Stimulated activated CD4-positive, alpha-beta T cell treated with anti-CD3 and anti-CD28 coated beads, Interleukin-2, amount 100 ng/mL, for 48 hours (primary cell): ENCODE data around the gene MOV10L1.

Experiments
- DNase-seq, 2 donors: peaks; one replicate each; pipeline ENCODE4 v3.0.0-alpha.2; 2020

The MOV10L1 gene

GRCh38 chr22:50089682-50090411 lies at the start of gene MOV10L1:
TSS of gene MOV10L1 (plus strand) at chr22:50090006. CDS start at chr22:50090089, 83 bp downstream.
- DNase-seq = no peak

- DNase-seq = no peak
These were observed 49.1 kb upstream of the MOV10L1 start for GRCh38 chr22:50040717-50041116.

- DNase-seq = no peak
These were observed 48.3 kb upstream of the MOV10L1 start for GRCh38 chr22:50041361-50042065.

GRCh38 chr22:50044485-50045118 lies 45.2 kb upstream of the MOV10L1 start:
- DNase-seq = no peak

GRCh38 chr22:50045211-50046018 lies 44.4 kb upstream of the MOV10L1 start:
- DNase-seq = no peak

GRCh38 chr22:50046019-50046415 lies 43.8 kb upstream of the MOV10L1 start:
- no peak for DNase-seq

GRCh38 chr22:50046481-50047245 lies 43.1 kb upstream of the MOV10L1 start:
- DNase-seq = no peak

- no peak for DNase-seq
These were observed 42.5 kb upstream of the MOV10L1 start for GRCh38 chr22:50047346-50047745.

- no peak for DNase-seq
These were observed 41.6 kb upstream of the MOV10L1 start for GRCh38 chr22:50048061-50048765.

- DNase-seq = no peak
These were observed 41.0 kb upstream of the MOV10L1 start for GRCh38 chr22:50048836-50049235.

GRCh38 chr22:50049299-50050195 lies 40.3 kb upstream of the MOV10L1 start:
- DNase-seq = no peak

GRCh38 chr22:50051930-50052329 lies 37.9 kb upstream of the MOV10L1 start:
- no peak for DNase-seq

- no peak for DNase-seq
These were observed 35.9 kb upstream of the MOV10L1 start for GRCh38 chr22:50053861-50054260.

- DNase-seq = no peak
These were observed 33.4 kb upstream of the MOV10L1 start for GRCh38 chr22:50056214-50056972.

- no peak for DNase-seq
These were observed 32.3 kb upstream of the MOV10L1 start for GRCh38 chr22:50057278-50058060.

GRCh38 chr22:50058061-50058905 lies 31.5 kb upstream of the MOV10L1 start, which contains the start of gene TTLL8:
TSS of gene TTLL8 (minus strand) at chr22:50058298.
- DNase-seq = no peak
